Measurements from ENCODE around the gene SLC43A2.
A peak's percentile ranks its signal among the peaks of the same experiment; 100 is the strongest.

The SLC43A2 gene

GRCh38 chr17:1643999-1644492 is 15.4 kb upstream of the SLC43A2 start:
- DNase-seq (ENCODE audit: low read depth) = no peak

- DNase-seq (ENCODE audit: low read depth) = no peak
These were observed 14.8 kb upstream of the SLC43A2 start for GRCh38 chr17:1643293-1643998.

DNA sequence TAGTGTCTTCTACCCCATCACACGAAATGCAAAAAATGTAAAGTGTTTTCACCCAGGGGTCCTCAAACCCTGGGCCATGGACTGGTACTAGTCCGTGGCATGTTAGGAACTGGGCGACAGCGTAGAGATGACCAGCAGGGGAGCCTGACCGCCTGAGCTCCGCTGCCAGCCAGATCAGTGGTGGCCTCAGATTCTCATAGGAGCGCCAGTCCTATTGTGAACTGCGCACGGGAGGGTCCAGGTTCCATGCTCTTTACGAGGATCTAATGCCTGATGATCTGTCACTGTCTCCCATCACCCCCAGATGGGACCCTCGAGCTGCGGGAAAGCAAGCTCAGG is 12.4 kb upstream of the SLC43A2 start:
- DNase-seq (ENCODE audit: low read depth) = no peak

DNA sequence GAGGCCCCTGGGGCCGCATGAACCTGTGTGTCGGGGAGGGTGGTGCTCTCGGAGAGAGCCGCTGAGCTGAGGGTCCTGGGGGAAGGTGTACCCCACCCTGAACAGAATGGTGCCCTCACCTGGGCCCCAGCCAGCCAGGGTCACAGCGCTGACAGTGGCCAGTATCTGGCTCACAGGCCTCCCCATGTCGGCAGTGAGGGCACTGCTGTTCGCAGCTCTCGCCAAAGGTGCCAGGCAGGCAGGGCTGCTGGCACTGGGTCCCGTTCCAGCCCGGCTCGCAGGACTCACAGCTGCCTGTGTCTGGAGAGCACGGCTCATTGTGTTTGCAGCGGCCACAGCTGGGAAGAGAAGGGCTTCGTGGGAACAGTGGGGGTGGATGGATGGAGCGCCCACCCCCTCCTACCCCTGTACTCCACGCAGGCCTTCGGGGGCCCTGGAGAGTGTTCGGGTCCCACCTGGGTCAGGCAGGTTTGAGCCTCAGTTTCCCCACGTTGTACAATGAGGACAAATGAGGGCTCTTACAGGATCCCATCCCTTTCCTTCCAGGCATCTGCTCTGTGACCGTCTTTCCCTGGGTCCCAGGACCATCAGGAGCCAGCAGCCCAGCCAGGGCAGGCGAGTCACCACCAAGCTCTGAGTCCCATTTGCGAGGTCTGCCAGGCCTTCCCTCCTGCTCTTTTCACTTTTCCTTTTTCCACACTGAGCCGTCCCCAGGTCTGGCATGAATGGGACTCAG is 11.9 kb upstream of the SLC43A2 start:
- no peak for DNase-seq (ENCODE audit: low read depth)

DNA sequence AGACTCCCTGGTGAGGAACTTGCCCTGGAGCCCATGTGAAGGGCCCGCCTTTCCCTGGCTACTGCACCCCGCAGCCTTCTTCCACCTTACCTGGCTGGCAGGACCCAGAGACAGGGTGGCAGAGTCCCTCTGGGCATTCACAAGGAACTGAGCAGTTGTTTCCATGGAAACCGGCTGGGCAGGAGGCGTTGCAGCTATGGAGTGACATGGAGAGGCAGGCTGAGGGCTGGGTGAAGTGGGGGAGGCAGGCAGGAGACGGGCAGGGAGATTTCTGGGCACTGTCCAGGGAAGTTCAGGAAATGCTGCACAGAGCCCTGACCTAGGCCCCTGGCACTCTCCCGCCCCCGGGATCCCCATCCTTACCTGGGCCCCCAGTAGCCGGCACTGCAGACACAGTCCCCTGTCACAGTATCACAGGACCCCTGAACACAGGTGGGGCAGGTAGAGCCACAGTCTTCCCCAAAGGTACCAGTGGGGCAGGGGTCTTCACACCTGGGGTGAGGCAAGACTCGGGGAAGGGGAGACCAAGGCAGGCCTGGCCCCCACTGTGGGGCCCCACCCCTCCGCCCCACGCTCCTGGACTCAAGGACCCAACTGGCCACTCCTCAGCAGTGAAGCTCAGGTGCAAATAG is 11.0 kb upstream of the SLC43A2 start:
- DNase-seq (ENCODE audit: low read depth) = no peak

DNA sequence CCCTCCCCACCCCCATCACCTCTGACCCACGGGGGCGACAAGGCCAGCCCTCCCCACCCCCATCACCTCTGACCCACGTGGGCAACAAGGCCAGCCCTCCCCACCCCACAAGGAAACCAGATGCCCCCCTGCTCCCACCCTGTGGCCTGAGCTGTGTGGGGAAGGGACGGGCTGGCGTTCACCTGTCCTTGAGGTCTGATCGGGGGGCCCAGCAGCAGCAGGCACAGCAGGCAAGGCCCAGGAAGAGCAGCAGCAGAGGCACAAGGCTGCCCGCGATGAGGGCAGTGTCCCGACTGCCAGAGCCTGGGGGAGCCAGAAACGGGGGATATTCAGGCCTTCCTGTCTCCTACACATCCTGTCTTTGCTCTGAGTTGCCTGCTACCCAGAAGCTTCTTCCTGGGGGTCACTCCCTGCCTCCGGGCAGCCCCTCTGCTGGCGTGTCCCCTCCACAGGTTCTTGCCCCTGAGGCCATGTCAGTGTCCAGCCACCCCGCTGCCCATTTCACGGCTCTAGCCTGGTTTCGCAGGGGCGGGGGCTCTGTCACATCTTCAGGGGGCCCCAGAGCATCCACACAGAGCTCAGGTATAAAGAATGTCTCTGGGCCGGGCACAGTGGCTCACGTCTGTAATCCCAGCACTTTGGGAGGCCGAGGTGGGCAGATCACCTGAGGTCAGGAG is 10.1 kb upstream of the SLC43A2 start:
- no peak for DNase-seq (ENCODE audit: low read depth)

GRCh38 chr17:1638171-1638590 is 9.5 kb upstream of the SLC43A2 start:
- DNase-seq (ENCODE audit: low read depth) = no peak

DNA sequence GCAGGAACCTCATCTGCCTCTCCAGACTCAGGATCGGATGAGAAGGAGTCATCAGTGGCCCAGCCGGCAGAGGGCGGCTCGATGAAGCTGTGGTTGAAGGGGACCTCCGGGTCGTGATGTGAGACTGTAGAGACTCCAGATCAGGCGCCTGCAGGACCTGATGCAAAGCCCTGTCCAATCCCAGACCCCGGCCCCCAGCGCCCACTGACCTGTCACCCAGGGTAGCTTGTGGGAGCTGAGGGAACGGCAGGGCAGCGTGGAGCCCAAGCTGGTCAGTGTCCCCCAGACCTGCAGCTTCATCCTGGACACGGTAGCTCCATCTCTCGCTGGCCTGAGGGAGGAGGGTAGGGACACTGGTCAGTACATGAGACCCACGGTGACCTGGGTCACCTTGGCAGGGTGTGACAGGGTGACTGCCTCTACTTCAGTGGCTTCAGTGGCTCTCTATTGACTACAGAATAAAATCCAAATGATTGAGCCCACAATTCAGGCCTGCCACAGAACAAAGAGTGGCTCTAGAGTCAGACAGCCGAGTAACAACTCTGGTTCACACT is 8.2 kb upstream of the SLC43A2 start:
- DNase-seq (ENCODE audit: low read depth) = no peak

GRCh38 chr17:1635675-1636465 is 7.2 kb upstream of the SLC43A2 start:
- DNase-seq (ENCODE audit: low read depth) = no peak

DNA sequence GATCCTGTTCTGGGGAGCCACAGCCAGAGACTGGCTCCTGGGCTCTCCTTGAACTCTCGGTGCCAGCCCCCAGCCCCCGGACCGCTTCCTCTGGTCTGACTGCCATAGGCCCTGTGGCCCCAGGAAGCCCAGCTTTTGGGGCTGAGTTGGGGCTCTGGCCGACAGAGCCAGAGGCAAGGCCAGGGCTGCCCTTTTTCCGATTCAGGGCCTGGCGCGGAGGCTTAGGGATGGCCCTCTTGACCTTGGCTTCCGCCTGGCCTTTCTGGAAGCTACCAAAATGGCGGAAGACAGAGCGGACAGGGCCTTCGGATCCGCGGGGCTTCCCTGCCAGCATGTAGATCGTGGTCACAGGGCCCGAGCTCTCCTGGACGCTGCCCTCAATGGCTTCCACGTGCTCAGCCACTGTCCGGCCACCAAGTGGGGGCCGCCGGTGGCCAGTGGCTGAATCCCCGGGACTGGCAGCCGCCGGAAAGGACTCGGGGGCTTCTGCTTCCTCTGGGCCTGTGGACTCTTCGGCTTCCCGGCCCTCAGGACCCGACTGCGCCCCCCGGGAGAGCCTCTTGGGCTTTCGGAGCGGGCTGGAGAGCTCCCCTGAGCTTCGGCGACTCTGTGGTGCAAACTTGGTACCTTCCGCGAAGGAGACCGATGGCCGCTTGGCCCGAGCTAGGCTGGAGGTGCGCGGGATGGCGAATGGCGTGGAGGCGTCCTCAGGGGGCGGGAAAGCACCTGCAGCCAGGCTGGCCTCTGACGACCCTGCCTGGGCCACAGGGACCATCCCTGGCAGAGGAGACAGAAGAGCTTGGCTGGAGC is 6.4 kb upstream of the SLC43A2 start:
- DNase-seq (ENCODE audit: low read depth) = no peak

DNA sequence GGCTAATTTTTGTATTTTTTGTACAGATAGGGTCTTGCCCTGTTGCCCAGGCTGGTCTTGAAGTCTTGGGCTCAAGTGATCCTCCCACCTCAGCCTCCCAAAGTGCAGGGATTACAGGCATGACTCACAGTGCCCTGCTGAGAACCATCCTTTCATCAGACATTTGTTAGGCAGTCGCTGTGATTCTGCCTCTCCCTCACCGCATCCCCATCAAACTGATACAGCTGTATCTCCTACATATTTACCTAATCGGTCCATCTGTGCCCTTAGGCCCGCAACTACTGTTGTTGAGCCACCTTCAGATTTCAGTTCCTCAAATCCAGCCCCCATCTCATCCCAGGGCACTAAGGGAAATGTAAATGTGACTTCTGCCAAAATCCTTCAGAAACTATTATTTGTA is 2.0 kb upstream of the SLC43A2 start:
- DNase-seq (ENCODE audit: low read depth) = no peak

GRCh38 chr17:1629504-1630310 is 1.1 kb upstream of the SLC43A2 start:
- peak; percentile 70 for DNase-seq (ENCODE audit: low read depth)

DNA sequence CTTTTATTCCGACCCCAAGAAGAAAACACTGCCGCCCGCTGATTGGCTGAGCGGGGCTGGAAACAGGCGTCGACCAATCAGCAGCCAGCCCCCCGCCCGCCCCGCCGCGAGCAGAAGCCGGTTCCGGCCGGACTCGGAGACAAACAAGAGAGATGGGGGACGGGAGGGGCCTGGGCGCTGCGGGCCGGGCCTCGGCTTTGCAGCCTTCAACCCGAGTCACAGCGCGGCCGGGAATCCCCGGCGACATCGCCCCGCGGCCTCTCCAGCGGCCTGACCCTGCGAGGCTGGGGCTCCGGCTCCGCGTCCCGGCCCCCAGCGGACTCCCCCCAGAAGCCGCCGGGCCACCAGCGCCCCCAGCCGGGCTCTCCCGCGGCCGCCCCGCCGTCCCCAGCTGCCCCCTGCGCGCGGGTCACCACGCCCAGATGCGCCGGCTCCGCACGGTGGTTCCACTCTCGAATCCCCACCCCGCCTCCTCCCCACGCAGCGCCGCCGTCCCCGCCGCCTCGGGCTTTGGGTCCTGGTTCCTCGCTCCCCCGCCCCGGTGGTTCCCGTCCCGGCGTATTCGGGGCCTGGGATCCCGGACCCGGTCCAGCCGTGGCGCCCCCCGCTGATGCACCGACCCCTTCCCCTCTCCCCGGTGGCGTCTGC is 346 bp upstream of the SLC43A2 start:
- DNase-seq (ENCODE audit: low read depth) = peak; percentile 80

- no peak for DNase-seq (ENCODE audit: low read depth)
These were observed 1.3 kb downstream of the SLC43A2 start for GRCh38 chr17:1627182-1627981.

DNA sequence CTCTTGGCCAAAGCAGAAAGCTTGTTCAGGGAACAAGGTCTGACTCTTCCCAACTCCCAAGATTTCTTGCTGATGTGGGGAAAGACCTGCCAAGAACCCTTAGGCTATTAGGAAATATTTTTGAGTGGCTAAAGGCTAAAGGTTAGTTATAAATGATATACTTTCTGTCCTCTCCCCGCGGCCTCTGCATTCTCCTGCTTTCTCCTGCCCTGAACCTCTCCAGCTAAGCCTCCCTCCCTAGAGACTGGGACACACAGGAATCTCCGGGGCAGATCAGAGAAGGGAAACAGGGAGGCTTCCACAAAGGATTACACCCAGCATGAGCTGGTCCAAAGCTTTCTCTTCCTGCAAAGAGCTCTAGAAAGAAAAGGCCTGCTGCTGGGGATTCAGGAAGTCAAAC is 2.3 kb downstream of the SLC43A2 start:
- DNase-seq (ENCODE audit: low read depth) = no peak

- DNase-seq (ENCODE audit: low read depth) = no peak
These were observed 3.1 kb downstream of the SLC43A2 start for GRCh38 chr17:1625581-1625980.

DNA sequence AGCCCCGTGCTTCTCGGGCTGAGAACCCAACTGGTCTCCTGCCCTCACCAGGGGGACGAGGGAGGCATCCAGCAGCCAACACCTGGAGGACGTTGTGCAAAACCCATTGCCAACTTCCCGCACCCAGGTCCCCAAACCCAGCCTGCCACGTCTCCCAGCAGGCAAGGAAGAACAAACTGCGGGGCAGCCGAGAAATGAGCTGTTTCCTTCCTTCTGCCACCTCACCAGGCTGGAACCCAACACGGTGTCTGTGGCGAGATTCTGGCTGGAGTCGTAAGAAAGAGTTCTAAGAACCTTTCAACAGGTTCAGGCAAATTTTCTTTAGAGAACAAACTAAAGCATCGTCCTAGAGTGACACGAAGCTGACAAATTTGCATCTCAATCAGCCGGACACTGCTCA is 3.6 kb downstream of the SLC43A2 start:
- no peak for DNase-seq (ENCODE audit: low read depth)

DNA sequence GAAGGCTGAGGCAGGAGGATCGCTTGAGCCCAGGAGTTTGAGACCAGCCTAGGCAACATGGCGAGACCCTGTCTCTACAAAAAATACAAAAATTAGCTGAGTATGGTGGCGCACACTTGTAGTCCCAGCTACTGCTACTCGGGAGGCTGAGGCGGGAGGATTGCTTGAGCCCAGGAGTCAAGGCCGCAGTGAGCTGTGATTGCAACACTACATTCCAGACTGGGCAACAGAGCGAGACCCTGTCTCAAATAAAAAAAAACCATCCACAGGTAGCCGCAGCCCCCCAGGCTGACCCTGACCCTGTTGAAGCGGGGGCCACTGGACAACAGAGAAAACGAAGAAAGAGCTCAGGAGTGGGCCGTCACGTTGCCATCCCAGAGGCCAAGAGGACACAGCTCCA is 4.0 kb downstream of the SLC43A2 start:
- DNase-seq (ENCODE audit: low read depth) = no peak
